Measurements from ENCODE around the gene NOP53. TPM values are rescaled to one million over a fixed set of nuclear protein-coding genes. Genes with fewer than 3 reads are reported as not detected.

The NOP53 gene
- total and polyA plus RNA-seq, 9 of the 15 experiments (the other 6 are each of a cell fraction or from before 2014, with no cell fraction given): 6.5 to 274 (median 145) TPM

- Histone ChIP-seq H2AFZ (ENCODE audit: low read depth, low read length) (peak overlapping the region; percentile 96; the same call in 1 of the 2 replicates), H3K4me1 (replicated peaks in 1 of 2; ENCODE audit: control insufficient read depth in 2 of 2, insufficient read depth in 2 of 2, low read length in 2 of 2) (peaks cover 11 to 29% of the 10 kb centered on the region in 2 experiments; a peak in 3 of 5 replicates), H4K20me1 (replicated peaks; ENCODE audit: control insufficient read depth, insufficient read depth, low read length) (no peaks in the 10 kb centered on the region), H3K79me2 (ENCODE audit: control insufficient read depth, insufficient read depth, low read length) (peaks cover 25% of the 10 kb centered on the region), H3K27me3 (ENCODE audit: control insufficient read depth in 2 of 2, insufficient read depth in 2 of 2, low read length in 2 of 2) (no peaks in the 10 kb centered on the region), H3K4me2 (ENCODE audit: insufficient read depth, low read length) (peak overlapping the region; percentile 84), H3K9me3 (replicated peaks; ENCODE audit: control insufficient read depth, insufficient read depth, low read depth, low read length) (no peaks in the 10 kb centered on the region), H3K9ac (ENCODE audit: insufficient read depth in 1 of 2, low read depth in 2 of 2, low read length in 2 of 2) (peak overlapping the region; percentile 94 to 100), H3K4me3 (peak overlapping the region; percentile 95), H3K9me1 (ENCODE audit: control insufficient read depth, insufficient read depth, low read length) (peaks cover 3% of the 10 kb centered on the region), H3K36me3 (ENCODE audit: control insufficient read depth, insufficient read depth, low read length) (peaks cover 35% of the 10 kb centered on the region; the same call in 2 of the 3 replicates), H3K27ac (ENCODE audit: extremely low read depth, low read depth, low read length) (no peak overlapping the region; the same call in 1 of the 3 replicates)
- no peak for ATAC-seq
- TF ChIP-seq NFATC3 (IDR thresholded peaks at IDR 0.05): peak; percentile 83; the same call in 1 of the 2 replicates
- no peak for TF ChIP-seq PYGO2 (tag; IDR thresholded peaks at IDR 0.05)
- no peak for TF ChIP-seq SOX6 (IDR thresholded peaks at IDR 0.05)
- no peak for TF ChIP-seq CEBPG (CRISPR knock-in tag; IDR thresholded peaks at IDR 0.05)
- TF ChIP-seq CEBPG (tag; conservative IDR thresholded peaks at IDR 0.05 in 1 of 2, IDR thresholded peaks at IDR 0.05 in 1 of 2): no peak
- TF ChIP-seq KDM5B (IDR thresholded peaks at IDR 0.05; ENCODE audit: insufficient replicate concordance, low read depth, low read length): no peak
- TF ChIP-seq ZNF121 (CRISPR knock-in tag; conservative IDR thresholded peaks at IDR 0.05): peak; percentile 92
- peak; percentile 57; the same call in 1 of the 2 replicates for TF ChIP-seq MEF2D (tag; conservative IDR thresholded peaks at IDR 0.05; ENCODE audit: low read depth)
- TF ChIP-seq MEF2A (IDR thresholded peaks at IDR 0.05; ENCODE audit: control insufficient read depth, low read depth, low read length): peak; percentile 89
- TF ChIP-seq ATF7 (IDR thresholded peaks at IDR 0.05): no peak
- 0 out of 4 replicates have a peak, but pooled peaks of 1 of the 2 experiments have one; percentile 21 for TF ChIP-seq TBL1XR1 (IDR thresholded peaks at IDR 0.05; ENCODE audit: low read length in 2 of 2)
- TF ChIP-seq MYNN (IDR thresholded peaks at IDR 0.05): no peak
- TF ChIP-seq MYNN (CRISPR knock-in tag; IDR thresholded peaks at IDR 0.05): no peak
- ChIA-PET POLR2A (interaction anchor here (0.9 kb wide), 1 partner anchor 15 kb away, joined by 3 read pairs; no protein-coding TSS in a partner anchor), CTCF (ENCODE audit: low intra/inter-chr PET ratio) (no interaction called here)
- DNase-seq (ENCODE audit: extremely low read depth in 1 of 4, low spot score in 3 of 4): peak in 2 of 4 experiments; percentile 17 to 32
- in situ Hi-C loops (cut with MboI): no loop called here
- 31% methylated on average over 22 of the region's 24 CpGs for WGBS (ENCODE audit: insufficient coverage, low coverage, missing lambda C conversion rate)
- FAIRE-seq: peak; percentile 49
- intact Hi-C loops (cut with micrococcal nuclease): no loop called here
- BruUV-seq (replicated peaks): no TSS peak
Measured at GRCh38 chr19:47779524-47780214, 34.3 kb downstream of the NOP53 start.
